OCI-LY1 (cell line): ENCODE measurements around the gene C12orf60.

Experiments
- H2AFZ ChIP-seq: fragments of 200-600 bp; sonication (generic), shearing (Covaris generic); 2 replicates; pipeline ENCODE4 v1.6.0; 2014; ENCODE audit warnings: antibody characterized with exemption, mild to moderate bottlenecking, low read length
- H3F3A ChIP-seq: fragments of 200-600 bp; sonication (generic), shearing (Covaris generic); 2 replicates; pipeline ENCODE4 v1.6.0; 2014; ENCODE audit warnings: mild to moderate bottlenecking, antibody characterized with exemption, low read length, moderate library complexity; ENCODE audit not compliant: insufficient read depth
- H3K27ac ChIP-seq: fragments of 200-600 bp; sonication (generic); 2 replicates; pipeline ENCODE4 v1.5.1; 2014; ENCODE audit warnings: low read length, mixed run types, mild to moderate bottlenecking, low read depth; ENCODE audit not compliant: poor library complexity, severe bottlenecking
- H3K27me3 ChIP-seq: fragments of 200-600 bp; sonication (generic); 2 replicates; pipeline ENCODE4 v1.6.0; 2014; ENCODE audit warnings: antibody characterized with exemption, mild to moderate bottlenecking, low read length, moderate library complexity; ENCODE audit not compliant: insufficient read depth
- H3K36me3 ChIP-seq: fragments of 200-600 bp; sonication (generic); 2 replicates; pipeline ENCODE4 v1.6.1; 2014; ENCODE audit warnings: mild to moderate bottlenecking, antibody characterized with exemption, low read length, moderate library complexity, mixed read lengths; ENCODE audit not compliant: insufficient read depth
- H3K4me1 ChIP-seq: fragments of 200-600 bp; sonication (generic); 2 replicates; pipeline ENCODE4 v1.5.1; 2014; ENCODE audit warnings: mild to moderate bottlenecking, low read length, moderate library complexity; ENCODE audit not compliant: insufficient read depth, severe bottlenecking
- H3K4me2 ChIP-seq: fragments of 200-600 bp; sonication (generic), shearing (Covaris generic); 2 replicates; pipeline ENCODE4 v1.6.1; 2014; ENCODE audit warnings: low read length
- H3K4me3 ChIP-seq: fragments of 200-600 bp; sonication (generic); 2 replicates; pipeline ENCODE4 v1.5.1; 2014; ENCODE audit warnings: low read length, low read depth, mild to moderate bottlenecking, mixed read lengths; ENCODE audit not compliant: poor library complexity, severe bottlenecking
- H3K79me2 ChIP-seq: fragments of 200-600 bp; shearing (Covaris generic); 2 replicates; pipeline ENCODE4 v1.6.1; 2016; ENCODE audit warnings: mixed run types, low read length, mixed read lengths; ENCODE audit not compliant: insufficient read depth
- H3K9ac ChIP-seq: fragments of 200-600 bp; sonication (generic), shearing (Covaris generic); 2 replicates; pipeline ENCODE4 v1.6.1; 2014; ENCODE audit warnings: mild to moderate bottlenecking, low read length, mixed read lengths
- H3K9me2 ChIP-seq: fragments of 200-600 bp; sonication (generic), shearing (Covaris generic); 2 replicates; pipeline ENCODE4 v1.6.1; 2014; ENCODE audit warnings: low read depth, mild to moderate bottlenecking, low read length, mixed read lengths
- H3K9me3 ChIP-seq: fragments of 200-600 bp; shearing (Covaris generic); 2 replicates; pipeline ENCODE4 v1.6.1; 2014; ENCODE audit warnings: low read length, mixed read lengths
- H4K20me1 ChIP-seq: fragments of 200-600 bp; sonication (generic), shearing (Covaris generic); 2 replicates; pipeline ENCODE4 v1.6.0; 2016; ENCODE audit warnings: mild to moderate bottlenecking, low read length; ENCODE audit not compliant: insufficient read depth
- CTCF ChIP-seq: fragments of 200-600 bp; sonication (generic), shearing (Covaris generic); IDR thresholded peaks from 2 replicates; pipeline ENCODE4 v1.5.1; 2017; ENCODE audit warnings: mild to moderate bottlenecking, antibody characterized with exemption, low read length, moderate library complexity, mixed read lengths
- EZH2 ChIP-seq: fragments of 200-600 bp; sonication (generic), shearing (Covaris generic); IDR thresholded peaks from 2 replicates; pipeline ENCODE4 v1.8.0; 2017; ENCODE audit warnings: borderline replicate concordance, mixed run types, mild to moderate bottlenecking, antibody characterized with exemption, low read length, moderate library complexity, mixed read lengths

Gene C12orf60

GRCh38 chr12:14779834-14780233 lies 23.6 kb upstream of the C12orf60 start:
- peaks cover 38% of the 10 kb centered on the region for H3K4me1 ChIP-seq

GRCh38 chr12:14780859-14781258 lies 22.6 kb upstream of the C12orf60 start:
- H3K79me2 ChIP-seq, result no peaks in the 10 kb centered on the region
- H3K9me3 ChIP-seq, result no peaks in the 10 kb centered on the region
- H3K4me1 ChIP-seq, result peaks cover 28% of the 10 kb centered on the region
- no peak overlapping the region for H3K27ac ChIP-seq
- no peak overlapping the region for H3K4me3 ChIP-seq
- H3K9me2 ChIP-seq, result no peaks in the 10 kb centered on the region
- no peaks in the 10 kb centered on the region; the same call in 1 of the 2 replicates for H3F3A ChIP-seq
- no peaks in the 10 kb centered on the region for H3K27me3 ChIP-seq
- no peak for TF ChIP-seq EZH2
- TF ChIP-seq CTCF, result no peak
- no peak overlapping the region for H3K4me2 ChIP-seq
- H4K20me1 ChIP-seq, result no peaks in the 10 kb centered on the region
- H3K36me3 ChIP-seq, result peaks cover 11% of the 10 kb centered on the region
- no peak overlapping the region for H3K9ac ChIP-seq
- no peak overlapping the region for H2AFZ ChIP-seq

More at GRCh38 chr12:14779834-14780233, 23.6 kb upstream of the C12orf60 start:
- Histone ChIP-seq H3K4me2 (no peak overlapping the region), H3K27ac (no peak overlapping the region), H3K9me3 (no peaks in the 10 kb centered on the region), H3K79me2 (no peaks in the 10 kb centered on the region), H3K36me3 (peaks cover under 1% of the 10 kb centered on the region; the same call in 1 of the 2 replicates), H3K9ac (no peak overlapping the region), H3K4me3 (no peak overlapping the region), H4K20me1 (no peaks in the 10 kb centered on the region), H3K9me2 (no peaks in the 10 kb centered on the region), H3K27me3 (no peaks in the 10 kb centered on the region), H3F3A (no peaks in the 10 kb centered on the region), H2AFZ (no peak overlapping the region)
- TF ChIP-seq EZH2, result no peak
- TF ChIP-seq CTCF, result no peak

GRCh38 chr12:14781563-14781962 lies 21.9 kb upstream of the C12orf60 start:
- H4K20me1 ChIP-seq, result no peaks in the 10 kb centered on the region
- H3F3A ChIP-seq, result no peaks in the 10 kb centered on the region; the same call in 1 of the 2 replicates
- no peak overlapping the region for H2AFZ ChIP-seq
- peaks cover 18% of the 10 kb centered on the region for H3K36me3 ChIP-seq
- no peaks in the 10 kb centered on the region for H3K79me2 ChIP-seq
- H3K4me2 ChIP-seq, result no peak overlapping the region
- H3K9me2 ChIP-seq, result no peaks in the 10 kb centered on the region
- no peaks in the 10 kb centered on the region for H3K27me3 ChIP-seq
- no peak overlapping the region for H3K9ac ChIP-seq
- TF ChIP-seq EZH2 (no peak), CTCF (no peak)
- H3K4me3 ChIP-seq, result no peak overlapping the region
- no peaks in the 10 kb centered on the region for H3K9me3 ChIP-seq
- H3K27ac ChIP-seq, result no peak overlapping the region
- peaks cover 21% of the 10 kb centered on the region for H3K4me1 ChIP-seq
